Left lobe of liver (tissue), 2 donors: Measurements from ENCODE around the gene LINC00305. TPM values are rescaled to one million over a fixed set of nuclear protein-coding genes. Genes with fewer than 3 reads are reported as not detected.

Experiments
- ATAC-seq: fragments of 200-7000 bp; cut with Tn5 transposase; one replicate; pipeline ENCODE4 v1.9.1; 2020; ENCODE audit warnings: mild to moderate bottlenecking, moderate library complexity
- DNase-seq: peaks from one replicate; pipeline ENCODE4 v3.0.0-alpha.2; 2020; ENCODE audit warnings: low spot score
- total RNA-seq: library from RNA; stranded (reverse); gene quantifications from one replicate; pipeline ENCODE4 v1.2.1, GENCODE V29; 2021
- donor health status: DM: no; HTN: no; CAD: no; lungs with moderate emphysema.
- donor health status: DM: no; HTN: yes; CAD: no.

LINC00305 gene
- not detected for total RNA-seq

GRCh38 chr18:64148988-64149387 is at the start of gene LINC00305:
LINC00305 (minus strand) TSS chr18:64149088.
- ATAC-seq (no peak), DNase-seq (no peak)

GRCh38 chr18:64191069-64191468 is 42.2 kb upstream of the LINC00305 start:
- ATAC-seq (no peak), DNase-seq (no peak)

GRCh38 chr18:64185987-64186386 is 37.1 kb upstream of the LINC00305 start:
- ATAC-seq (no peak), DNase-seq (no peak)

GRCh38 chr18:64183665-64184064 is 34.8 kb upstream of the LINC00305 start:
- DNase-seq = no peak
- no peak for ATAC-seq

- no peak for ATAC-seq
- no peak for DNase-seq
Measured at GRCh38 chr18:64180617-64181016, 31.7 kb upstream of the LINC00305 start.

- no peak for ATAC-seq
- DNase-seq = no peak
Measured at GRCh38 chr18:64180171-64180570, 31.3 kb upstream of the LINC00305 start.

- DNase-seq (no peak), ATAC-seq (no peak)
Measured at GRCh38 chr18:64179556-64180080, 30.7 kb upstream of the LINC00305 start.

- no peak for DNase-seq
- no peak for ATAC-seq
Measured at GRCh38 chr18:64178860-64179259, 30.0 kb upstream of the LINC00305 start.

GRCh38 chr18:64175432-64175831 is 26.5 kb upstream of the LINC00305 start:
- no peak for DNase-seq
- no peak for ATAC-seq

GRCh38 chr18:64171576-64171975 is 22.7 kb upstream of the LINC00305 start:
- no peak for ATAC-seq
- DNase-seq = no peak

GRCh38 chr18:64167408-64167925 is 18.6 kb upstream of the LINC00305 start:
- ATAC-seq = no peak

GRCh38 chr18:64165906-64166305 is 17.0 kb upstream of the LINC00305 start:
- no peak for DNase-seq
- no peak for ATAC-seq

More at GRCh38 chr18:64167408-64167925, 18.6 kb upstream of the LINC00305 start:
- DNase-seq = no peak

- ATAC-seq (no peak), DNase-seq (no peak)
Measured at GRCh38 chr18:64164883-64165282, 16.0 kb upstream of the LINC00305 start.

- no peak for DNase-seq
Measured at GRCh38 chr18:64149916-64150438, 1.1 kb upstream of the LINC00305 start.

GRCh38 chr18:64142904-64143303 is 6.0 kb downstream of the LINC00305 start:
- no peak for DNase-seq
- no peak for ATAC-seq

More at GRCh38 chr18:64149916-64150438, 1.1 kb upstream of the LINC00305 start:
- no peak for ATAC-seq

GRCh38 chr18:64137914-64138313 is 11.0 kb downstream of the LINC00305 start:
- ATAC-seq (no peak), DNase-seq (no peak)

GRCh38 chr18:64134044-64134747 is 14.7 kb downstream of the LINC00305 start:
- no peak for DNase-seq
- no peak for ATAC-seq

GRCh38 chr18:64132871-64133270 is 16.0 kb downstream of the LINC00305 start:
- DNase-seq (no peak), ATAC-seq (no peak)

GRCh38 chr18:64131314-64131713 is 17.6 kb downstream of the LINC00305 start:
- ATAC-seq = no peak
- no peak for DNase-seq

- DNase-seq (no peak), ATAC-seq (no peak)
Measured at GRCh38 chr18:64127172-64127571, 21.7 kb downstream of the LINC00305 start.

- DNase-seq (no peak), ATAC-seq (no peak)
Measured at GRCh38 chr18:64119916-64120315, 29.0 kb downstream of the LINC00305 start.

GRCh38 chr18:64118406-64118805 is 30.5 kb downstream of the LINC00305 start:
- ATAC-seq = no peak

More at GRCh38 chr18:64118406-64118805, 30.5 kb downstream of the LINC00305 start:
- DNase-seq = no peak
